Fibroblast of pulmonary artery (primary cell): Measurements from ENCODE around the gene GTF2IRD1.

Experiments
- DNase-seq: peaks from one replicate; pipeline ENCODE4 v3.0.0-alpha.2; 2010; ENCODE audit warnings: low read depth
- H3K4me3 ChIP-seq: replicated peaks from 2 replicates; pipeline ENCODE4 v1.5.1; 2011; ENCODE audit warnings: low read depth, mild to moderate bottlenecking, control low read depth, low read length, moderate library complexity
- CTCF ChIP-seq: IDR thresholded peaks from 2 replicates; pipeline ENCODE4 v1.5.1; 2011; ENCODE audit warnings: mild to moderate bottlenecking, control low read depth, low read length, inconsistent platforms; ENCODE audit errors: missing control alignments

Gene GTF2IRD1

GRCh38 chr7:74519395-74519794, 65.7 kb downstream of the GTF2IRD1 start:
- no peak for DNase-seq

DNA sequence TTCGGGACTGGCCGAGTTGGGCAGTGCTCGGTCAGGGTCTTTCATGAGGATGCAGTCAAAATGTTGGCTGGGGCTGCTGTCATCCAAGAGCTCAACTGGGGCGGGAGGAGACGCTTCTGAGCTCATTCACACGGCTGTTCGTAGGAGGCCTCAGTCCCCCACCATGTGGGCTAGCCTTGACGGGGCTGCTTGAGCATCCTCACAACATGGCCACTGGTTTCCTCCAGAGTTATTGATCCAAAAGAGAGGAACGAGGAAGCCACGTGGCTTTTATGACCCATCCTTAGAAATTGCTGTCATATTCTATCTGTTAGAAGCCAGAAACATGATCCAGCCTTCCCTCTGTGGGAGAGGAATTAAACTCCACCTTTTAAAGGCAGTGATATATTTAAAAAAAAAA, 68.1 kb downstream of the GTF2IRD1 start:
- DNase-seq: no peak
- TF ChIP-seq CTCF: no peak
- no peak overlapping the region for H3K4me3 ChIP-seq

More at GRCh38 chr7:74519395-74519794, 65.7 kb downstream of the GTF2IRD1 start:
- H3K4me3 ChIP-seq: no peak overlapping the region
- TF ChIP-seq CTCF: no peak

DNA sequence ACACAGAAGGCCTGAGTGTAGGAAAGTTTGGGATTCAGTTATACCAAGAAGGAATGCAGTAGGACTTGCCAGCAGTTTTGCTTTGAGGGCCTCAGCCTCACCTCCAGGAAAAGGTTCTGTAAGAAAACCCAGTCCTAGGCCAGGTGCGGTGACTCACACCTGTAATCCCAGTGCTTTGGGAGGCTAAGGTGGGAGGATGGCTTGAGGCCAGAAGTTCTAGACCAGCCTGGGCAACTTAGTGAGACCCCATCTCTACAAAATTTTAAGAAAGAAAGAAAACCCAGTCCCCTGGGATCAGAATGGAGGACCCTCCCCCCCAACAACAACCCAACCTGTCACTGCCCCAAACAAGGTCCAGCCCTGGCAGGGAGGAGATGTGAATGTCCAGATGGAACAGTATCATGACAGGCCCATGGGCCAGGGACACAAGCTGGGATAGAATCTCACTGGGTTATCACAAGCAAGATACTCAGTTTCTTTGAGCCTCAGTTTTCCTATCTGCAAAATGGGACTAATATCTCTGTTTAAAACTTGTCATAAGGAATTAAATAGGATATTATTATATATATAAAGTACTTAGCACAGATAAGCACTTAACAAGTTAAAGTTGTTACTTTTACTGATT, 68.7 kb downstream of the GTF2IRD1 start:
- no peak for TF ChIP-seq CTCF
- no peak for DNase-seq
- H3K4me3 ChIP-seq: no peak overlapping the region

DNA sequence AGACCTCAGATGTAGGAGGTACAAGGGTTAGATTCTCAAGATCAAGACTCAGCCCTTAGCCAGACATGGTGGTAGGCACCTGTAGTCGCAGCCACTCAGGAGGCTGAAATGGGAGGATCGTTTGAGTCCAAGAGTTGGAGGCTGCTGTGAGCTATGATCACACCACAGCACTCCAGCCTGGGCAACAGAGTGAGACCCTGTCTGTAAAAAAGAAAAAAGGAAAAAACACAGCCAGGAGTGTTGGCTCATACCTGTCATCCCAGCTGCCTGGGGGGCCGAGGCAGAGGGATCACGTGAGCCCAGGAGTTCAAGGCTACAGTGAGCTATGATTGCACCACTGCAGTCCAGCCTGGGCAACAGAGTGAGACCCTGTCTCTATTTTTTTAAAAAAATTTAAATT, 69.3 kb downstream of the GTF2IRD1 start:
- no peak for TF ChIP-seq CTCF
- H3K4me3 ChIP-seq: no peak overlapping the region
- no peak for DNase-seq

DNA sequence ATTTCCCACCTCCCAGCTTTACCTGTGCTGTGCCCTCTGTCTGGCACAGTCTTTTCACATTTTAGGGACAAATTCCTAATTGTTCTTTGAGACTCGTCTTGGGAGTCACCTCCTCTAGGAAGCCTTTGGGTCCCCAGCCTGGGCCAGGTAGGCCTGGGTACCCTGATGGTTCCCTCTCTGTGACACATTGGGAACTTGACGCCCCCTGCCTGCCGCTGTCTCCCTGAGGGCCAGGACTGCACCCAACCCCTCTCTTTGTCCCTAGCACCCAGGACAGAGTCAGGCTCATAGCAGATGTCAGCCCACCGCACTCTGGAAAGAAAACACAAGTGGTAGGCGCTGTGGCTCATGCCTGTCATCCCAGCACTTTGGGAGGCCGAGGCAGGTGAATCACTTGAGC, 71.4 kb downstream of the GTF2IRD1 start:
- no peak overlapping the region for H3K4me3 ChIP-seq
- no peak for TF ChIP-seq CTCF
- no peak for DNase-seq

DNA sequence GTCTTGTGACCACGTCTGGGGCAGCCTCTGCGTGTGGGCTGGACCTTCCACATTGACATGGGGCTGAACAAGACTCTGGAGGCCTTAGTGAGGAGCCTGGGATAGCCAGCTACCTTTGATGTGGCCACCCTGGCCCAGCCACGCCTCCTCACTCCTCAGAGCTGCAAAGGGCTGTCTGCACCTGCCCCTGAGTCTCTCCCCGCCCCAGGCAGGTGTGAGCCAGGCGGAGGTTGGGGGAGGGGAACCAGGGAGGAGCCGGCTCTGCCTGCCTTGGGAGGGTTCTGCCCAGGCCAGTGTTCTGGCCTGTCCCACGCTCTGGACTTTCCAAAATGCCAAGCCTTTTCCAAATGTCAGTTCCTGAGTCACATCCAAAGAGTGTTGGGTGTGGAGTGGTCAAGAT, 72.2 kb downstream of the GTF2IRD1 start:
- TF ChIP-seq CTCF: no peak

GRCh38 chr7:74526780-74527179, 73.1 kb downstream of the GTF2IRD1 start:
- no peak for DNase-seq
- TF ChIP-seq CTCF: no peak
- H3K4me3 ChIP-seq: no peak overlapping the region

More for the DNA sequence above, 72.2 kb downstream of the GTF2IRD1 start:
- H3K4me3 ChIP-seq: no peak overlapping the region
- DNase-seq: no peak
